ENCODE data around the gene PLAC1. TPM values are rescaled to one million over a fixed set of nuclear protein-coding genes. Genes with fewer than 3 reads are reported as not detected.

The PLAC1 gene
- total RNA-seq, 2 experiments from 2014 or later: not detected

GRCh38 chrX:134571796-134572195 is 86.5 kb downstream of the PLAC1 start:
- ChIA-PET CTCF (interaction anchor here (1.1 kb wide), 1 partner anchor 20 kb away, joined by 4 read pairs; no protein-coding TSS in a partner anchor), POLR2A (no interaction called here)
- no peak overlapping the region for H3K27ac Mint-ChIP-seq

GRCh38 chrX:134570899-134571298 is 87.4 kb downstream of the PLAC1 start:
- ChIA-PET POLR2A (no interaction called here), CTCF (interaction anchor here (1.1 kb wide), 1 partner anchor 19 kb away, joined by 4 read pairs; no protein-coding TSS in a partner anchor)
- Mint-ChIP-seq H3K27ac (no peak overlapping the region), H3K27me3 (peaks cover 8% of the 10 kb centered on the region), H3K4me1 (peaks cover 5% of the 10 kb centered on the region), H3K9me3 (no peaks in the 10 kb centered on the region), H3K4me3 (no peak overlapping the region), H3K36me3 (ENCODE audit: low read depth) (no peaks in the 10 kb centered on the region)
- no peak for DNase-seq

More at GRCh38 chrX:134571796-134572195, 86.5 kb downstream of the PLAC1 start:
- Mint-ChIP-seq H3K27me3 (peaks cover 8% of the 10 kb centered on the region), H3K4me1 (peaks cover 4% of the 10 kb centered on the region), H3K9me3 (no peaks in the 10 kb centered on the region), H3K36me3 (ENCODE audit: low read depth) (no peaks in the 10 kb centered on the region), H3K4me3 (no peak overlapping the region)
- DNase-seq: no peak

- no peak overlapping the region for H3K27ac Mint-ChIP-seq
- POLR2A ChIA-PET: no interaction called here
- H3K4me3 Mint-ChIP-seq: no peak overlapping the region
- no peaks in the 10 kb centered on the region for H3K9me3 Mint-ChIP-seq
- peaks cover 8% of the 10 kb centered on the region for H3K27me3 Mint-ChIP-seq
- H3K36me3 Mint-ChIP-seq (ENCODE audit: low read depth): no peaks in the 10 kb centered on the region
- no peak for DNase-seq
- CTCF ChIA-PET: no interaction called here
- peaks cover 5% of the 10 kb centered on the region for H3K4me1 Mint-ChIP-seq
Observed at GRCh38 chrX:134570509-134570846, 87.8 kb downstream of the PLAC1 start.

- H3K36me3 Mint-ChIP-seq (ENCODE audit: low read depth): no peaks in the 10 kb centered on the region
- H3K27me3 Mint-ChIP-seq: peaks cover 7% of the 10 kb centered on the region
- no peaks in the 10 kb centered on the region for H3K9me3 Mint-ChIP-seq
- CTCF ChIA-PET: no interaction called here
- H3K4me3 Mint-ChIP-seq: no peak overlapping the region
- DNase-seq: no peak
- POLR2A ChIA-PET: no interaction called here
- no peak overlapping the region for H3K27ac Mint-ChIP-seq
- peaks cover 5% of the 10 kb centered on the region for H3K4me1 Mint-ChIP-seq
Observed at GRCh38 chrX:134569306-134569705, 89.0 kb downstream of the PLAC1 start.

GRCh38 chrX:134568285-134569016 is 89.8 kb downstream of the PLAC1 start:
- ChIA-PET CTCF (no interaction called here), POLR2A (no interaction called here)
- H3K4me1 Mint-ChIP-seq: peaks cover 4% of the 10 kb centered on the region
- H3K4me3 Mint-ChIP-seq: no peak overlapping the region
- no peaks in the 10 kb centered on the region for H3K9me3 Mint-ChIP-seq
- no peak for DNase-seq
- peaks cover 7% of the 10 kb centered on the region for H3K27me3 Mint-ChIP-seq
- H3K27ac Mint-ChIP-seq: no peak overlapping the region
- no peaks in the 10 kb centered on the region for H3K36me3 Mint-ChIP-seq (ENCODE audit: low read depth)

- Mint-ChIP-seq H3K9me3 (no peaks in the 10 kb centered on the region), H3K27me3 (peaks cover 13% of the 10 kb centered on the region), H3K4me3 (no peak overlapping the region), H3K36me3 (ENCODE audit: low read depth) (no peaks in the 10 kb centered on the region), H3K4me1 (peaks cover 4% of the 10 kb centered on the region), H3K27ac (no peak overlapping the region)
- ChIA-PET POLR2A (no interaction called here), CTCF (no interaction called here)
- no peak for DNase-seq
Observed at GRCh38 chrX:134566506-134566905, 91.8 kb downstream of the PLAC1 start.

GRCh38 chrX:134562002-134562401 is 96.3 kb downstream of the PLAC1 start:
- Mint-ChIP-seq H3K27me3 (peaks cover 15% of the 10 kb centered on the region), H3K4me3 (no peak overlapping the region), H3K27ac (no peak overlapping the region), H3K36me3 (ENCODE audit: low read depth) (no peaks in the 10 kb centered on the region), H3K4me1 (peaks cover 2% of the 10 kb centered on the region), H3K9me3 (no peaks in the 10 kb centered on the region)
- CTCF ChIA-PET: interaction anchor here (0.9 kb wide), 1 partner anchor 26 kb away, joined by 7 read pairs; no protein-coding TSS in a partner anchor
- no peak for DNase-seq
- POLR2A ChIA-PET: no interaction called here

GRCh38 chrX:134558133-134558532 is 100.1 kb downstream of the PLAC1 start:
- CTCF ChIA-PET: no interaction called here
- peaks cover 35% of the 10 kb centered on the region for H3K27me3 Mint-ChIP-seq
- DNase-seq: no peak
- no peak overlapping the region for H3K27ac Mint-ChIP-seq
- H3K4me3 Mint-ChIP-seq: no peak overlapping the region
- H3K9me3 Mint-ChIP-seq: no peaks in the 10 kb centered on the region
- H3K36me3 Mint-ChIP-seq (ENCODE audit: low read depth): no peaks in the 10 kb centered on the region
- POLR2A ChIA-PET: no interaction called here
- H3K4me1 Mint-ChIP-seq: peaks cover 3% of the 10 kb centered on the region

- Mint-ChIP-seq H3K4me3 (no peak overlapping the region), H3K27me3 (peaks cover 40% of the 10 kb centered on the region), H3K9me3 (no peaks in the 10 kb centered on the region), H3K4me1 (peaks cover 8% of the 10 kb centered on the region), H3K27ac (no peak overlapping the region), H3K36me3 (ENCODE audit: low read depth) (peaks cover 4% of the 10 kb centered on the region)
- CTCF ChIA-PET: no interaction called here
- no peak for DNase-seq
- POLR2A ChIA-PET: no interaction called here
Observed at GRCh38 chrX:134554291-134554690, 104.0 kb downstream of the PLAC1 start.

- Mint-ChIP-seq H3K4me3 (no peak overlapping the region), H3K27me3 (peaks cover 43% of the 10 kb centered on the region), H3K9me3 (no peaks in the 10 kb centered on the region), H3K36me3 (ENCODE audit: low read depth) (peaks cover 4% of the 10 kb centered on the region), H3K4me1 (peaks cover 16% of the 10 kb centered on the region), H3K27ac (no peak overlapping the region)
- ChIA-PET CTCF (interaction anchor here (1.5 kb wide), 1 partner anchor 19 kb away, joined by 4 read pairs; no protein-coding TSS in a partner anchor), POLR2A (interaction anchor here (1.0 kb wide), 1 partner anchor 255 kb away, joined by 3 read pairs; a partner anchor contains a TSS)
- DNase-seq: no peak
Observed at GRCh38 chrX:134552351-134552750, 105.9 kb downstream of the PLAC1 start.

GRCh38 chrX:134551376-134552048 is 106.8 kb downstream of the PLAC1 start:
- H3K36me3 Mint-ChIP-seq (ENCODE audit: low read depth): peaks cover 9% of the 10 kb centered on the region
- peak overlapping the region; percentile 35 for H3K4me3 Mint-ChIP-seq
- peaks cover 16% of the 10 kb centered on the region for H3K4me1 Mint-ChIP-seq
- no peaks in the 10 kb centered on the region for H3K9me3 Mint-ChIP-seq
- CTCF ChIA-PET: interaction anchor here (1.3 to 1.5 kb wide), 2 partner anchors 20 to 68 kb away, joined by 3 to 4 read pairs; no protein-coding TSS in a partner anchor
- peaks cover 43% of the 10 kb centered on the region for H3K27me3 Mint-ChIP-seq
- POLR2A ChIA-PET: interaction anchor here (1.0 kb wide), 1 partner anchor 255 kb away, joined by 3 read pairs; a partner anchor contains a TSS
- DNase-seq: no peak
- H3K27ac Mint-ChIP-seq: no peak overlapping the region

GRCh38 chrX:134548257-134549201 is 109.7 kb downstream of the PLAC1 start:
- H3K27ac Mint-ChIP-seq: peak overlapping the region; percentile 83
- DNase-seq: peak; percentile 26
- peaks cover 32% of the 10 kb centered on the region for H3K27me3 Mint-ChIP-seq
- ChIA-PET POLR2A (no interaction called here), CTCF (no interaction called here)
- peaks cover 12% of the 10 kb centered on the region for H3K36me3 Mint-ChIP-seq (ENCODE audit: low read depth)
- no peaks in the 10 kb centered on the region for H3K9me3 Mint-ChIP-seq
- H3K4me1 Mint-ChIP-seq: peaks cover 13% of the 10 kb centered on the region
- H3K4me3 Mint-ChIP-seq: peak overlapping the region; percentile 76

Data from activated CD4-positive, alpha-beta memory T cell treated with anti-CD3 and anti-CD28 coated beads, Interleukin-2, amount 10 ng/mL, durations not matched to agents 7 days and 5 days (primary cell).